H1 (cell line): ENCODE measurements around the gene CDKN1B. TPM values are rescaled to one million over a fixed set of nuclear protein-coding genes. Genes with fewer than 3 reads are reported as not detected.

ENCODE experiments used
- CTCF ChIA-PET: fragments of 300-600 bp; sonication (Branson Sonifier 250); formaldehyde crosslinking; loops from one replicate; lab custom pipeline; 2021; ENCODE audit not compliant: partially characterized antibody; lab: Charles Lee
- POLR2A ChIA-PET: fragments of 300-600 bp; sonication (Branson Sonifier 250); formaldehyde crosslinking; loops from one replicate; lab custom pipeline; 2021; ENCODE audit warnings: inconsistent platforms; ENCODE audit not compliant: partially characterized antibody; lab: Charles Lee
- DNase-seq, 2 experiments: peaks; one replicate each; pipeline versions ENCODE4 v3.0.0 to v3.0.0-alpha.2; 2010 to 2022; ENCODE audit warnings: low spot score in 2 of 2, low read depth in 1 of 2, mixed read lengths in 1 of 2
- FAIRE-seq: peaks from 2 replicates; lab custom pipeline; 2011; peaks lifted over from hg19 to GRCh38; lab: Jason Lieb, UNC
- H2AFZ ChIP-seq: 2 replicates; pipeline ENCODE4 v1.8.1; 2012; ENCODE audit warnings: low read length, inconsistent platforms
- H2AK5ac ChIP-seq: 2 replicates; pipeline ENCODE4 v1.6.1; 2013; ENCODE audit warnings: low read depth, low read length
- H2BK120ac ChIP-seq: replicated peaks from 2 replicates; pipeline ENCODE3; 2013; ENCODE audit warnings: low read depth, low read length, inconsistent platforms
- H2BK12ac ChIP-seq: 2 replicates; pipeline ENCODE4 v1.6.1; 2013; ENCODE audit warnings: low read depth, low read length
- H2BK15ac ChIP-seq: 2 replicates; pipeline ENCODE4 v1.6.1; 2013; ENCODE audit warnings: low read length
- H2BK20ac ChIP-seq: 2 replicates; pipeline ENCODE4 v1.6.1; 2013; ENCODE audit warnings: low read length
- H2BK5ac ChIP-seq: 2 replicates; pipeline ENCODE4 v1.6.1; 2013; ENCODE audit warnings: low read depth, low read length
- H3K14ac ChIP-seq: 2 replicates; pipeline ENCODE4 v1.6.1; 2013; ENCODE audit warnings: inconsistent platforms; ENCODE audit not compliant: insufficient read length
- H3K18ac ChIP-seq: 2 replicates; pipeline ENCODE4 v1.6.1; 2013; ENCODE audit warnings: low read length; ENCODE audit errors: extremely low read depth
- H3K23ac ChIP-seq: 2 replicates; pipeline ENCODE4 v1.6.1; 2013; ENCODE audit warnings: inconsistent platforms; ENCODE audit not compliant: insufficient read length
- H3K23me2 ChIP-seq: 2 replicates; pipeline ENCODE4 v1.6.1; 2013; ENCODE audit warnings: low read depth, low read length
- H3K27ac ChIP-seq: 2 replicates; pipeline ENCODE4 v1.6.1; 2011; ENCODE audit warnings: low read depth, low read length, inconsistent platforms
- H3K27me3 ChIP-seq, 4 experiments: replicated peaks in 1 of 4; 1 replicate in 1 of 4; 2 replicates in 3 of 4; pipeline versions ENCODE4 v1.6.1 to v1.8.1; 2011 to 2013; ENCODE audit warnings: low read length in 3 of 4, mild to moderate bottlenecking in 3 of 4, inconsistent platforms in 2 of 4, mixed read lengths in 2 of 4, moderate library complexity in 1 of 4; ENCODE audit not compliant: control insufficient read depth in 3 of 4, insufficient read depth in 3 of 4; ENCODE audit errors: extremely low read depth in 1 of 4
- H3K36me3 ChIP-seq, 4 experiments: 2 replicates each; pipeline versions ENCODE4 v1.6.1 to v1.8.1; 2011 to 2013; ENCODE audit warnings: mild to moderate bottlenecking in 4 of 4, low read length in 3 of 4, moderate library complexity in 2 of 4, control low read depth in 1 of 4, inconsistent platforms in 1 of 4; ENCODE audit not compliant: insufficient read depth in 4 of 4, control insufficient read depth in 2 of 4
- H3K4ac ChIP-seq: replicated peaks from 2 replicates; pipeline ENCODE3; 2013; ENCODE audit warnings: low read length, low read depth, mixed read lengths, inconsistent platforms; ENCODE audit not compliant: insufficient read length
- H3K4me1 ChIP-seq, 4 experiments: replicated peaks in 1 of 4; 1 replicate in 1 of 4; 2 replicates in 3 of 4; pipeline versions ENCODE4 v1.6.1 to v1.8.1; 2011 to 2013; ENCODE audit warnings: low read length in 3 of 4, inconsistent platforms in 2 of 4, mixed read lengths in 1 of 4; ENCODE audit not compliant: insufficient read depth in 4 of 4, control insufficient read depth in 3 of 4
- H3K4me2 ChIP-seq, 2 experiments: 2 replicates each; pipeline versions ENCODE4 v1.6.1 to v1.8.1; 2011 to 2013; ENCODE audit warnings: low read depth in 2 of 2, low read length in 2 of 2, control low read depth in 1 of 2, inconsistent platforms in 1 of 2, mild to moderate bottlenecking in 1 of 2; ENCODE audit not compliant: insufficient read depth in 1 of 2
- H3K4me3 ChIP-seq, 4 experiments: fragments of 200-600, 300-600 bp in 1 of 4; sonication (generic), shearing (Covaris generic), sonication (Bioruptor Twin) in 1 of 4; 2 replicates each; pipeline versions ENCODE4 v1.5.1 to v1.8.1; 2011 to 2016; ENCODE audit warnings: low read length in 4 of 4, low read depth in 3 of 4, control low read depth in 2 of 4, inconsistent platforms in 2 of 4, mild to moderate bottlenecking in 2 of 4, mixed read lengths in 1 of 4, moderate library complexity in 1 of 4; ENCODE audit not compliant: insufficient read depth in 2 of 4; ENCODE audit errors: extremely low read depth in 1 of 4
- H3K56ac ChIP-seq: replicated peaks from 2 replicates; pipeline ENCODE3; 2013; ENCODE audit warnings: low read depth, mild to moderate bottlenecking, mixed read lengths, low read length, inconsistent platforms; ENCODE audit not compliant: insufficient read length
- H3K79me1 ChIP-seq: 2 replicates; pipeline ENCODE4 v1.6.1; 2013; ENCODE audit warnings: low read depth, low read length, control low read depth
- H3K79me2 ChIP-seq, 2 experiments: 2 replicates each; pipeline versions ENCODE4 v1.6.1 to v1.8.1; 2012 to 2013; ENCODE audit warnings: low read length in 2 of 2, mild to moderate bottlenecking in 2 of 2, inconsistent platforms in 1 of 2; ENCODE audit not compliant: insufficient read depth in 2 of 2, control insufficient read depth in 1 of 2
- H3K9ac ChIP-seq, 4 experiments: replicated peaks in 1 of 4; 1 replicate in 1 of 4; 2 replicates in 3 of 4; pipeline versions ENCODE4 v1.6.1 to v1.8.1; 2011 to 2013; ENCODE audit warnings: low read depth in 3 of 4, low read length in 3 of 4, control low read depth in 2 of 4, mild to moderate bottlenecking in 2 of 4, moderate library complexity in 2 of 4, inconsistent platforms in 1 of 4; ENCODE audit errors: extremely low read depth in 1 of 4
- H3K9me3 ChIP-seq, 2 experiments: 2 replicates each; pipeline versions ENCODE4 v1.6.1 to v1.8.1; 2012 to 2013; ENCODE audit warnings: mild to moderate bottlenecking in 2 of 2, moderate library complexity in 2 of 2, control low read depth in 1 of 2, inconsistent platforms in 1 of 2, low read depth in 1 of 2, low read length in 1 of 2, mixed read lengths in 1 of 2; ENCODE audit not compliant: insufficient read depth in 2 of 2
- H4K20me1 ChIP-seq, 2 experiments: replicated peaks in 1 of 2; 2 replicates each; pipeline versions ENCODE3 to v1.8.1; 2011 to 2013; ENCODE audit warnings: inconsistent platforms in 2 of 2, low read length in 2 of 2, mild to moderate bottlenecking in 1 of 2; ENCODE audit not compliant: insufficient read depth in 2 of 2, control insufficient read depth in 1 of 2
- H4K5ac ChIP-seq: 2 replicates; pipeline ENCODE4 v1.6.1; 2013; ENCODE audit warnings: low read length, low read depth, mixed read lengths, inconsistent platforms; ENCODE audit not compliant: insufficient read length
- H4K8ac ChIP-seq: 2 replicates; pipeline ENCODE4 v1.8.0; 2013; ENCODE audit warnings: mild to moderate bottlenecking, moderate library complexity, low read length, inconsistent platforms; ENCODE audit not compliant: insufficient read depth; ENCODE audit errors: extremely low read depth
- H4K91ac ChIP-seq: replicated peaks from 2 replicates; pipeline ENCODE3; 2013; ENCODE audit warnings: low read length, mixed read lengths, inconsistent platforms; ENCODE audit not compliant: insufficient read length
- BCL11A ChIP-seq, 2 experiments: IDR thresholded peaks; one replicate each; pipeline ENCODE4 v1.6.1; 2011; ENCODE audit warnings: low read depth in 2 of 2, low read length in 2 of 2, mild to moderate bottlenecking in 2 of 2
- JUND ChIP-seq: IDR thresholded peaks from 2 replicates; pipeline ENCODE4 v1.6.1; 2011; ENCODE audit warnings: mild to moderate bottlenecking, improper control_type of control experiment, low read length
- PHF8 ChIP-seq: fragments of 200-600 bp; sonication (generic); conservative IDR thresholded peaks from 2 replicates; pipeline ENCODE4 v1.7.1; 2012; ENCODE audit warnings: low read depth, mild to moderate bottlenecking, inconsistent platforms, low read length, moderate library complexity
- RFX5 ChIP-seq: IDR thresholded peaks from 2 replicates; pipeline ENCODE4 v1.6.1; 2011; ENCODE audit warnings: low read depth, low read length, improper control_type of control experiment, borderline replicate concordance
- SIRT6 ChIP-seq: IDR thresholded peaks from one replicate; pipeline ENCODE4 v1.7.1; 2012; ENCODE audit warnings: low read length, inconsistent platforms
- TCF12 ChIP-seq: IDR thresholded peaks from 2 replicates; pipeline ENCODE4 v1.6.1; 2011; ENCODE audit warnings: low read depth, mild to moderate bottlenecking, low read length
- ZNF274 ChIP-seq: IDR thresholded peaks from 2 replicates; pipeline ENCODE4 v1.7.0; 2012; ENCODE audit warnings: low read length, borderline replicate concordance; ENCODE audit errors: extremely low read depth
- WGBS, 2 experiments: shearing (Covaris generic) in 1 of 2; methylation state at CpG; one replicate each; pipeline versions ENCODE4 v1.1.6 to v1.1.7; 2013 to 2015; ENCODE audit warnings: low lambda C conversion rate in 2 of 2, mixed read lengths in 2 of 2, inconsistent platforms in 1 of 2, low coverage in 1 of 2, missing lambda C conversion rate in 1 of 2; ENCODE audit not compliant: insufficient replicate concordance in 2 of 2, insufficient coverage in 1 of 2, insufficient read length in 1 of 2; ENCODE audit errors: extremely low coverage in 1 of 2, missing lambda C conversion rate in 1 of 2; 5-methylcytosine and 5-hydroxymethylcytosine counted together
- polyA plus RNA-seq, 7 experiments: library from polyadenylated mRNA; depleted of rRNA in 3 of 7; stranded (reverse) in 5 of 7; unstranded in 2 of 7; fragments of >200 nt in 5 of 7; fragments of 200-250 nt in 2 of 7; gene quantifications; 1 replicate in 5 of 7; 2 replicates in 1 of 7; 4 replicates in 1 of 7; pipeline versions ENCODE4 v1.2.1 to v1.2.3, GENCODE V29; 2011 to 2013; ENCODE audit warnings: missing spikeins in 2 of 7, mixed read lengths in 2 of 7
- total RNA-seq: library from RNA; stranded (reverse); fragmentation: NEBNext Ultra II Directional; extraction: Animal tissue kit (Norgen Biotek cat#: 25700); gene quantifications from 2 replicates; pipeline ENCODE4 v1.2.1, GENCODE V29; 2021

CDKN1B gene
- total and polyA plus RNA-seq, 2 of the 8 experiments (the other 6 are each of a cell fraction or from before 2014, with no cell fraction given), result 6.5 to 27.2 TPM

GRCh38 chr12:12668005-12668404, 49.2 kb upstream of the CDKN1B start:
- Histone ChIP-seq H3K4ac (no peak overlapping the region), H3K36me3 (peaks cover 0 to 3% (median 0%) of the 10 kb centered on the region in 4 experiments; a peak in 2 of 8 replicates), H3K23me2 (no peaks in the 10 kb centered on the region), H2BK120ac (no peak overlapping the region), H4K5ac (no peak overlapping the region), H4K91ac (no peak overlapping the region), H3K9ac (no peak overlapping the region), H2BK15ac (no peak overlapping the region), H3K18ac (no peak overlapping the region), H3K14ac (no peak overlapping the region), H2BK5ac (no peak overlapping the region), H3K4me2 (no peak overlapping the region), H3K27ac (no peak overlapping the region), H2BK12ac (no peak overlapping the region), H3K4me3 (no peak overlapping the region), H2AFZ (no peak overlapping the region), H3K23ac (no peak overlapping the region), H3K9me3 (no peaks in the 10 kb centered on the region), H3K4me1 (peaks cover 0 to 3% (median 2%) of the 10 kb centered on the region in 4 experiments; a peak in 3 of 7 replicates), H2BK20ac (no peak overlapping the region), H4K8ac (no peak overlapping the region), H4K20me1 (no peaks in the 10 kb centered on the region), H2AK5ac (no peak overlapping the region)
- no peak for FAIRE-seq
- DNase-seq, result no peak
- TF ChIP-seq RFX5, result no peak
- no peak for TF ChIP-seq SIRT6
- no peak for TF ChIP-seq ZNF274
- no peak for TF ChIP-seq BCL11A (IDR thresholded peaks at IDR 0.05; ENCODE audit: low read depth in 2 of 2, low read length in 2 of 2)
- no peak for TF ChIP-seq PHF8
- TF ChIP-seq TCF12, result no peak
- no peak for TF ChIP-seq JUND
- TF ChIP-seq, all 59 proteins: peak for 0
- Histone ChIP-seq H3K56ac (no peak overlapping the region), H3K79me1 (peaks cover 1% of the 10 kb centered on the region; the same call in 1 of the 2 replicates), H3K79me2 (peaks cover 0 to 14% of the 10 kb centered on the region in 2 experiments; a peak in 1 of 4 replicates), H3K27me3 (no peaks in the 10 kb centered on the region; a peak in 1 of 7 replicates)
- POLR2A ChIA-PET, result no interaction called here
- CTCF ChIA-PET, result interaction anchor here (0.5 to 3.1 kb wide), 4 partner anchors 12 to 104 kb away, joined by 3 to 17 read pairs (median 5); no protein-coding TSS in a partner anchor
- 100% methylated on average over 1 of the region's 1 CpG; no CpG with 5 or more reads in 1 of the 2 experiments for WGBS, 2 experiments
